Mesenchymal stem cell (in vitro differentiated cells and primary cell): ENCODE results near the gene CCDC92.

ENCODE experiments used
- DNase-seq: peaks from one replicate; pipeline ENCODE4 v3.0.0-alpha.2; 2013
- H2AFZ ChIP-seq: one replicate; pipeline ENCODE4 v1.6.1; 2013; ENCODE audit warnings: low read depth, mild to moderate bottlenecking, control low read depth, inconsistent platforms, low read length, moderate library complexity
- H2AK5ac ChIP-seq: 2 replicates; pipeline ENCODE4 v1.6.1; 2013; ENCODE audit warnings: low read length, moderate library complexity, mild to moderate bottlenecking, inconsistent platforms; ENCODE audit not compliant: severe bottlenecking
- H2BK120ac ChIP-seq: one replicate; pipeline ENCODE4 v1.6.1; 2013; ENCODE audit warnings: low read depth, mild to moderate bottlenecking, inconsistent platforms, low read length, moderate library complexity
- H2BK12ac ChIP-seq, 2 experiments: one replicate each; pipeline ENCODE4 v1.6.1; 2013; ENCODE audit warnings: inconsistent platforms in 2 of 2, low read length in 2 of 2, mild to moderate bottlenecking in 2 of 2, moderate library complexity in 2 of 2, control low read depth in 1 of 2
- H2BK15ac ChIP-seq: one replicate; pipeline ENCODE4 v1.6.1; 2013; ENCODE audit warnings: mild to moderate bottlenecking, low read depth, inconsistent platforms; ENCODE audit not compliant: poor library complexity, severe bottlenecking
- H2BK5ac ChIP-seq: 2 replicates; pipeline ENCODE4 v1.6.1; 2013; ENCODE audit warnings: low read depth, mild to moderate bottlenecking, low read length, control low read depth, inconsistent platforms; ENCODE audit not compliant: poor library complexity, severe bottlenecking
- H3K14ac ChIP-seq, 2 experiments: one replicate each; pipeline ENCODE4 v1.6.1; 2013; ENCODE audit warnings: inconsistent platforms in 2 of 2, low read length in 2 of 2, control low read depth in 1 of 2, mild to moderate bottlenecking in 1 of 2, moderate library complexity in 1 of 2
- H3K18ac ChIP-seq, 2 experiments: one replicate each; pipeline ENCODE4 v1.6.1; 2013; ENCODE audit warnings: inconsistent platforms in 2 of 2, low read length in 2 of 2, control low read depth in 1 of 2, low read depth in 1 of 2, mild to moderate bottlenecking in 1 of 2
- H3K23ac ChIP-seq, 2 experiments: one replicate each; pipeline ENCODE4 v1.6.1; 2013; ENCODE audit warnings: inconsistent platforms in 2 of 2, low read length in 2 of 2, mild to moderate bottlenecking in 2 of 2, moderate library complexity in 2 of 2, control low read depth in 1 of 2
- H3K27ac ChIP-seq: 2 replicates; pipeline ENCODE4 v1.5.1; 2013; ENCODE audit warnings: mild to moderate bottlenecking, moderate library complexity, low read length, control low read depth, inconsistent platforms; ENCODE audit not compliant: poor library complexity, severe bottlenecking
- H3K27me3 ChIP-seq, 2 experiments: 2 replicates each; pipeline versions ENCODE4 v1.6.1 to v1.7.0; 2013; ENCODE audit warnings: low read length in 2 of 2, mild to moderate bottlenecking in 2 of 2, moderate library complexity in 2 of 2, control low read depth in 1 of 2, inconsistent platforms in 1 of 2; ENCODE audit not compliant: control insufficient read depth in 1 of 2, insufficient read depth in 1 of 2
- H3K36me3 ChIP-seq, 2 experiments: 2 replicates each; pipeline versions ENCODE4 v1.6.1 to v1.7.0; 2013; ENCODE audit warnings: low read length in 2 of 2, control low read depth in 1 of 2, inconsistent platforms in 1 of 2, low read depth in 1 of 2, mild to moderate bottlenecking in 1 of 2; ENCODE audit not compliant: insufficient read depth in 2 of 2, control insufficient read depth in 1 of 2
- H3K4ac ChIP-seq, 2 experiments: one replicate each; pipeline ENCODE4 v1.6.1; 2013; ENCODE audit warnings: inconsistent platforms in 2 of 2, low read length in 2 of 2, mild to moderate bottlenecking in 2 of 2, moderate library complexity in 2 of 2, control low read depth in 1 of 2, low read depth in 1 of 2
- H3K4me1 ChIP-seq: 2 replicates; pipeline ENCODE4 v1.6.1; 2013; ENCODE audit warnings: low read depth, low read length, control low read depth; ENCODE audit not compliant: control insufficient read depth, insufficient read depth
- H3K4me2 ChIP-seq: 2 replicates; pipeline ENCODE4 v1.6.1; 2013; ENCODE audit warnings: low read length, mild to moderate bottlenecking, inconsistent platforms; ENCODE audit not compliant: poor library complexity, severe bottlenecking
- H3K4me3 ChIP-seq, 2 experiments: 2 replicates each; pipeline versions ENCODE4 v1.5.1 to v1.7.0; 2013; ENCODE audit warnings: low read length in 2 of 2, mild to moderate bottlenecking in 2 of 2, control low read depth in 1 of 2, low read depth in 1 of 2; ENCODE audit not compliant: insufficient read depth in 1 of 2
- H3K79me1 ChIP-seq: replicated peaks from 2 replicates; pipeline ENCODE4 v1.6.1; 2013; ENCODE audit warnings: mild to moderate bottlenecking, control low read depth, low read length, inconsistent platforms; ENCODE audit not compliant: poor library complexity, severe bottlenecking
- H3K9ac ChIP-seq: 2 replicates; pipeline ENCODE4 v1.7.0; 2013; ENCODE audit warnings: mild to moderate bottlenecking, low read length, moderate library complexity
- H3K9me3 ChIP-seq: 2 replicates; pipeline ENCODE4 v1.7.0; 2013; ENCODE audit warnings: mild to moderate bottlenecking, low read length; ENCODE audit not compliant: control insufficient read depth
- H4K8ac ChIP-seq: one replicate; pipeline ENCODE4 v1.6.1; 2013; ENCODE audit warnings: inconsistent platforms, mild to moderate bottlenecking, low read length, moderate library complexity
- H4K91ac ChIP-seq: one replicate; pipeline ENCODE4 v1.6.1; 2013; ENCODE audit warnings: mild to moderate bottlenecking, low read length, inconsistent platforms
- WGBS: methylation state at CpG from one replicate; pipeline ENCODE4 v1.1.7; 2013; ENCODE audit warnings: mixed read lengths; 5-methylcytosine and 5-hydroxymethylcytosine counted together

CCDC92 gene

GRCh38 chr12:123941000-123941399 is 31.6 kb downstream of the CCDC92 start:
- Histone ChIP-seq H3K23ac (no peak overlapping the region), H3K4me3 (no peak overlapping the region), H4K91ac (no peak overlapping the region), H2BK120ac (no peak overlapping the region), H3K9me3 (peaks cover 9% of the 10 kb centered on the region), H3K79me1 (peaks cover 27% of the 10 kb centered on the region), H2AK5ac (no peak overlapping the region), H3K36me3 (peaks cover 69 to 80% of the 10 kb centered on the region in 2 experiments), H3K14ac (no peak overlapping the region), H3K4me1 (peaks cover 25% of the 10 kb centered on the region), H2BK5ac (no peak overlapping the region), H3K18ac (no peak overlapping the region), H3K4me2 (no peak overlapping the region), H3K4ac (no peak overlapping the region), H3K9ac (no peak overlapping the region), H3K27me3 (no peaks in the 10 kb centered on the region), H2BK12ac (no peak overlapping the region), H2AFZ (no peak overlapping the region), H3K27ac (no peak overlapping the region), H2BK15ac (no peak overlapping the region), H4K8ac (no peak overlapping the region)
- WGBS, result 94% methylated on average over 9 of the region's 9 CpGs
- no peak for DNase-seq

GRCh38 chr12:123940627-123940966 is 32.0 kb downstream of the CCDC92 start:
- WGBS, result 90% methylated on average over 9 of the region's 9 CpGs
- H2BK15ac ChIP-seq, result no peak overlapping the region
- H3K9ac ChIP-seq, result no peak overlapping the region
- peaks cover 9% of the 10 kb centered on the region for H3K9me3 ChIP-seq
- H3K4me3 ChIP-seq, result no peak overlapping the region
- H3K4ac ChIP-seq, result no peak overlapping the region
- H2BK5ac ChIP-seq, result no peak overlapping the region
- no peak overlapping the region for H2AK5ac ChIP-seq
- peaks cover 25% of the 10 kb centered on the region for H3K4me1 ChIP-seq
- no peak overlapping the region for H2AFZ ChIP-seq
- no peak overlapping the region for H4K91ac ChIP-seq
- peaks cover 69 to 83% of the 10 kb centered on the region in 2 experiments for H3K36me3 ChIP-seq
- no peak overlapping the region for H2BK120ac ChIP-seq
- no peaks in the 10 kb centered on the region for H3K27me3 ChIP-seq
- H3K14ac ChIP-seq, result no peak overlapping the region
- no peak overlapping the region for H3K27ac ChIP-seq
- peaks cover 24% of the 10 kb centered on the region for H3K79me1 ChIP-seq
- H3K4me2 ChIP-seq, result no peak overlapping the region
- DNase-seq, result no peak
- no peak overlapping the region for H2BK12ac ChIP-seq
- H3K18ac ChIP-seq, result no peak overlapping the region
- no peak overlapping the region for H4K8ac ChIP-seq
- H3K23ac ChIP-seq, result no peak overlapping the region

GRCh38 chr12:123939716-123940626 is 32.7 kb downstream of the CCDC92 start:
- peaks cover 20% of the 10 kb centered on the region for H3K79me1 ChIP-seq
- no peak overlapping the region for H3K18ac ChIP-seq
- H3K36me3 ChIP-seq, result peaks cover 66 to 81% of the 10 kb centered on the region in 2 experiments
- no peak overlapping the region for H2BK120ac ChIP-seq
- no peak for DNase-seq
- no peak overlapping the region for H3K9ac ChIP-seq
- no peak overlapping the region for H3K4me3 ChIP-seq
- no peak overlapping the region for H2BK15ac ChIP-seq
- no peak overlapping the region for H3K4ac ChIP-seq
- H3K14ac ChIP-seq, result no peak overlapping the region
- H4K8ac ChIP-seq, result no peak overlapping the region
- no peak overlapping the region for H3K4me2 ChIP-seq
- H4K91ac ChIP-seq, result no peak overlapping the region
- H3K27ac ChIP-seq, result no peak overlapping the region
- H2AFZ ChIP-seq, result no peak overlapping the region
- peaks cover 9% of the 10 kb centered on the region for H3K9me3 ChIP-seq
- no peaks in the 10 kb centered on the region for H3K27me3 ChIP-seq
- 83% methylated on average over 16 of the region's 16 CpGs for WGBS
- H3K23ac ChIP-seq, result no peak overlapping the region
- H2AK5ac ChIP-seq, result no peak overlapping the region
- H2BK5ac ChIP-seq, result no peak overlapping the region
- H3K4me1 ChIP-seq, result peaks cover 27% of the 10 kb centered on the region
- H2BK12ac ChIP-seq, result no peak overlapping the region

- Histone ChIP-seq H3K79me1 (peaks cover 11% of the 10 kb centered on the region), H2BK12ac (no peak overlapping the region), H3K36me3 (peaks cover 69 to 79% of the 10 kb centered on the region in 2 experiments), H3K23ac (no peak overlapping the region), H3K4me1 (peaks cover 29% of the 10 kb centered on the region), H4K8ac (no peak overlapping the region), H3K27me3 (no peaks in the 10 kb centered on the region), H3K4ac (no peak overlapping the region), H3K9me3 (peaks cover 9% of the 10 kb centered on the region), H3K4me3 (no peak overlapping the region), H2AFZ (no peak overlapping the region), H3K18ac (no peak overlapping the region), H3K27ac (no peak overlapping the region), H2BK120ac (no peak overlapping the region), H3K9ac (no peak overlapping the region), H4K91ac (no peak overlapping the region), H3K4me2 (no peak overlapping the region), H3K14ac (peak overlapping the region in 1 of 2 experiments; percentile 9), H2BK5ac (no peak overlapping the region), H2AK5ac (peak overlapping the region; percentile 24), H2BK15ac (no peak overlapping the region)
- WGBS, result 94% methylated on average over 16 of the region's 16 CpGs
- DNase-seq, result no peak
Measured at GRCh38 chr12:123938679-123939480, 33.8 kb downstream of the CCDC92 start.
